Choroid plexus epithelial cell (primary cell): Measurements from ENCODE around the gene UBE2QL1.

Experiments
- DNase-seq: peaks from one replicate; pipeline ENCODE4 v3.0.0-alpha.2; 2010; ENCODE audit warnings: low read depth
- H3K4me3 ChIP-seq: 2 replicates; pipeline ENCODE4 v1.5.1; 2011; ENCODE audit warnings: low read depth, mild to moderate bottlenecking, control low read depth, low read length, moderate library complexity
- CTCF ChIP-seq: conservative IDR thresholded peaks from 2 replicates; pipeline ENCODE4 v1.5.1; 2011; ENCODE audit warnings: low read depth, mild to moderate bottlenecking, control low read depth, inconsistent platforms, low read length, moderate library complexity

The UBE2QL1 gene

GRCh38 chr5:6522331-6522730 is 73.7 kb downstream of the UBE2QL1 start:
- no peak overlapping the region for H3K4me3 ChIP-seq
- no peak for TF ChIP-seq CTCF
- DNase-seq = no peak

GRCh38 chr5:6522923-6523322 is 74.3 kb downstream of the UBE2QL1 start:
- no peak overlapping the region for H3K4me3 ChIP-seq
- TF ChIP-seq CTCF = no peak
- DNase-seq = no peak

- DNase-seq = no peak
- no peak overlapping the region for H3K4me3 ChIP-seq
- TF ChIP-seq CTCF = peak; percentile 7
Measured at GRCh38 chr5:6525422-6525821, 76.8 kb downstream of the UBE2QL1 start.

- peak; percentile 38 for TF ChIP-seq CTCF
- no peak overlapping the region for H3K4me3 ChIP-seq
- peak; percentile 14 for DNase-seq
Measured at GRCh38 chr5:6525910-6526309, 77.3 kb downstream of the UBE2QL1 start.

GRCh38 chr5:6527749-6528455 is 79.2 kb downstream of the UBE2QL1 start:
- DNase-seq = no peak
- no peak for TF ChIP-seq CTCF

GRCh38 chr5:6535594-6535993 is 86.9 kb downstream of the UBE2QL1 start:
- TF ChIP-seq CTCF = no peak
- no peak for DNase-seq

More at GRCh38 chr5:6527749-6528455, 79.2 kb downstream of the UBE2QL1 start:
- no peak overlapping the region for H3K4me3 ChIP-seq

GRCh38 chr5:6539060-6539459 is 90.4 kb downstream of the UBE2QL1 start:
- DNase-seq = no peak
- TF ChIP-seq CTCF = no peak
- no peak overlapping the region for H3K4me3 ChIP-seq

More at GRCh38 chr5:6535594-6535993, 86.9 kb downstream of the UBE2QL1 start:
- H3K4me3 ChIP-seq = no peak overlapping the region
